GM10266 (cell line): ENCODE results near the gene SIGLEC10.
"Not testable (repeated sequence)": the region's sequence is repeated elsewhere in the genome, so short reads cannot be mapped to it uniquely, and the experiment has no call there.

Experiments
- DNase-seq: peaks from one replicate; pipeline ENCODE4 v3.0.0; 2012; ENCODE audit errors: extremely low spot score
- TF ChIP-seq, protein P1 (sequence below): IDR thresholded peaks from 2 replicates; pipeline ENCODE4 v1.5.1; 2012; ENCODE audit warnings: mild to moderate bottlenecking, low read depth; ENCODE audit not compliant: control insufficient read depth, insufficient read depth; ENCODE audit errors: missing control alignments

The SIGLEC10 gene

DNA sequence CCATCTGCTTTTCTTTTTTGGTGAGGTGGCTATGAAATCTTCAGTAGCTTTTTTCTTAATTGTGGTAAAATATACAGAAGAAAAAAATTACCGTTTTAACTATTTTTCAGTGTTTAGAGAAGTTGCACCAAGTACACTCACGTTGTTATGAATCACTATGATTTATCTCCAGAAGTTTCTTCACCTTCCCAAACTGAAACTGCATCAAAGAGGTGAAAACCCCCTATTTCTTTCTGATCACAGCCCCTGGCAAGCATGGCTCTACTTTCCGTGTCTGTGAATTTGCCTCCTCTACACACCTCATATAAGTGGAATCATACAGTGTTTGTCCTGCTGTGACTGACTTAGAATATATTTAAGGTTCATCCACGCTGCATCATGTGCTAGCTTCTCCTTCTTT, 15.6 kb upstream of the SIGLEC10 start:
- no peak for DNase-seq
- TF ChIP-seq, protein P1, sequence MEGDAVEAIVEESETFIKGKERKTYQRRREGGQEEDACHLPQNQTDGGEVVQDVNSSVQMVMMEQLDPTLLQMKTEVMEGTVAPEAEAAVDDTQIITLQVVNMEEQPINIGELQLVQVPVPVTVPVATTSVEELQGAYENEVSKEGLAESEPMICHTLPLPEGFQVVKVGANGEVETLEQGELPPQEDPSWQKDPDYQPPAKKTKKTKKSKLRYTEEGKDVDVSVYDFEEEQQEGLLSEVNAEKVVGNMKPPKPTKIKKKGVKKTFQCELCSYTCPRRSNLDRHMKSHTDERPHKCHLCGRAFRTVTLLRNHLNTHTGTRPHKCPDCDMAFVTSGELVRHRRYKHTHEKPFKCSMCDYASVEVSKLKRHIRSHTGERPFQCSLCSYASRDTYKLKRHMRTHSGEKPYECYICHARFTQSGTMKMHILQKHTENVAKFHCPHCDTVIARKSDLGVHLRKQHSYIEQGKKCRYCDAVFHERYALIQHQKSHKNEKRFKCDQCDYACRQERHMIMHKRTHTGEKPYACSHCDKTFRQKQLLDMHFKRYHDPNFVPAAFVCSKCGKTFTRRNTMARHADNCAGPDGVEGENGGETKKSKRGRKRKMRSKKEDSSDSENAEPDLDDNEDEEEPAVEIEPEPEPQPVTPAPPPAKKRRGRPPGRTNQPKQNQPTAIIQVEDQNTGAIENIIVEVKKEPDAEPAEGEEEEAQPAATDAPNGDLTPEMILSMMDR, result no peak

DNA sequence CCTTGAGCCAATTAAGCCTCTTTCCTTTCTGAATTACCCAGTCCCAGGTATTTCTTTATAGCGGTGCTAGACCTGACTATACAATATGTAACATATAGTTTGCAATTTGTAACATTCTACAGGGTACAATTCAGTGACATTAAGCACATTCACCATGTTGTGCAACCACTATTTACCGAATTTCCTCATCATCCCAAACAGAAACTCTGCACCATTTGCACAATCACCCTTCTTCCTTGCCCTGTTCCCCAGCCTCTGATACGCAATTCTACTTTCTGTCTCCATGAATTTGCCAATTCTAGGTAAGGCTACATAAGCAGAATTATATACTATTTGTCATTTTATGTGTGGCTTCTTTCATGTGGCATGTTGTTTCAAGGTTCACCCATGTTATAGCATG, 13.7 kb upstream of the SIGLEC10 start:
- DNase-seq, result no peak
- TF ChIP-seq, protein P1, result no peak

GRCh38 chr19:51430221-51430620, 12.8 kb upstream of the SIGLEC10 start:
- TF ChIP-seq, protein P1, result no peak
- DNase-seq, result no peak

DNA sequence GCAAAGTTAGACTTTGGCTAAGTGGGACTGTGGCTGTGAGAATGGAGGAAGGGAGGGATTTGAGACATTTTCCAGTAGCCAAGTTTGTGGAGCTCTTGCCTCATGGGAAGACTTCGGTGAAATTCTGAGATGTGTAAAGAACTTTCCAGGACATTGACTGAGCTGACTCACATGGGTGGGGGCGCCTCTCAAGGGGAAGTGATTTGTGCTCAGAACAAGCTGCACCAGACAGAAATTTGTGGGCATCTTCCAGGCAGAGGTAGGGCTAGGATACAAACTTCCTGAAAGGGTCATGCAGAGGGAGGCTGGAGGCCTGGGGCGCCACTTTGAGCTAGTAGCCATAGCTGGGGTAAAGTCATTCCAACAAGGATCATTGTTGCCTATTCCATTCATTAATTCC, 9.8 kb upstream of the SIGLEC10 start:
- TF ChIP-seq, protein P1, result no peak
- DNase-seq, result no peak

DNA sequence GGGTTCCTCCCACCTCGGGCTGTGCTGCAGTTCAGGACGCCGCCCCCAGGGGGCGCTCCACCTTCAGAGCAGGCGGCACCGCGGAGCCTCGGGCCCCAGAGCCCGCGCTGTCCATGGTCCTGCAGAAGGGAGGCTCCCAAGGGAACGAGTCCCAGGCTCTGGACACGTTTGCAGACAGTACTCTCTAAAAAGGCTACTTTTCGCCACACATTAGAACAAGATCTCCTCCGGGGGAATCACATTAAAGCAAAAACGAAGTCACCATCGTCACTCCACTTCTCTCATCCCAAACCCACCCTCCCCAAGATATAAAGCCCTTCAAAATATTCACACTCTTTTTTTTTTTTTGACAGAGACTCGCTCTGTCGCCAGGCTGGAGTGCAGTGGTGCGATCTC, 4.6 kb upstream of the SIGLEC10 start:
- peak; percentile 82 for DNase-seq

GRCh38 chr19:51421229-51422052, 4.0 kb upstream of the SIGLEC10 start:
- no peak for DNase-seq
- TF ChIP-seq, protein P1, result no peak

More for the DNA sequence above, 4.6 kb upstream of the SIGLEC10 start:
- TF ChIP-seq, protein P1, result peak; percentile 98

- DNase-seq, result not testable (repeated sequence)
Observed at GRCh38 chr19:51420511-51420910, 3.1 kb upstream of the SIGLEC10 start.
